H1 (cell line): ENCODE results near the gene NOL9. TPM values are rescaled to one million over a fixed set of nuclear protein-coding genes. Genes with fewer than 3 reads are reported as not detected.

Experiments
- BRCA1 ChIP-seq: IDR thresholded peaks from 2 replicates; pipeline ENCODE4 v1.6.1; 2012; ENCODE audit warnings: low read depth, low read length, improper control_type of control experiment
- CBX5 ChIP-seq: fragments of 300-800, 300-1000 bp; sonication (generic); IDR thresholded peaks from 2 replicates; pipeline ENCODE4 v1.7.1; 2016; ENCODE audit warnings: antibody characterized with exemption, low read length, low read depth
- CHD1 ChIP-seq: IDR thresholded peaks from 2 replicates; pipeline ENCODE4 v1.6.1; 2012; ENCODE audit warnings: low read depth, low read length, improper control_type of control experiment
- CHD2 ChIP-seq: IDR thresholded peaks from 2 replicates; pipeline ENCODE4 v1.6.1; 2012; ENCODE audit warnings: low read length, improper control_type of control experiment
- E2F6 ChIP-seq: IDR thresholded peaks from 2 replicates; pipeline ENCODE4 v1.6.1; 2012; ENCODE audit warnings: inconsistent platforms
- FOSL1 ChIP-seq: IDR thresholded peaks from 2 replicates; pipeline ENCODE4 v1.6.1; 2011; ENCODE audit warnings: mild to moderate bottlenecking, low read depth, low read length, moderate library complexity; ENCODE audit not compliant: insufficient read depth
- GTF2F1 ChIP-seq: IDR thresholded peaks from 2 replicates; pipeline ENCODE4 v1.6.1; 2012; ENCODE audit warnings: low read depth, low read length, improper control_type of control experiment, borderline replicate concordance
- KDM4A ChIP-seq: IDR thresholded peaks from one replicate; pipeline ENCODE4 v1.7.1; 2012; ENCODE audit warnings: low read depth, mild to moderate bottlenecking, moderate library complexity, low read length, inconsistent platforms; ENCODE audit not compliant: severe bottlenecking
- MAX ChIP-seq: IDR thresholded peaks from 2 replicates; pipeline ENCODE4 v1.6.1; 2012; ENCODE audit warnings: inconsistent platforms
- NRF1 ChIP-seq: IDR thresholded peaks from 2 replicates; pipeline ENCODE4 v1.6.1; 2011; ENCODE audit warnings: mild to moderate bottlenecking, low read depth, low read length, improper control_type of control experiment
- POU5F1 ChIP-seq: IDR thresholded peaks from 2 replicates; pipeline ENCODE4 v1.6.1; 2011; ENCODE audit warnings: low read depth, mild to moderate bottlenecking, low read length, moderate library complexity
- RAD21 ChIP-seq, 2 experiments: IDR thresholded peaks in 1 of 2; conservative IDR thresholded peaks in 1 of 2; 2 replicates each; pipeline ENCODE4 v1.6.1; 2011; ENCODE audit warnings: low read depth in 2 of 2, low read length in 2 of 2, improper control_type of control experiment in 1 of 2, inconsistent platforms in 1 of 2, mild to moderate bottlenecking in 1 of 2, moderate library complexity in 1 of 2
- SAP30 ChIP-seq: fragments of 300-600 bp; sonication (generic); IDR thresholded peaks from 2 replicates; pipeline ENCODE4 v1.7.1; 2012; ENCODE audit warnings: low read length, moderate library complexity, mild to moderate bottlenecking, inconsistent platforms; ENCODE audit not compliant: insufficient read depth, insufficient replicate concordance
- SIX5 ChIP-seq: IDR thresholded peaks from 2 replicates; pipeline ENCODE4 v1.6.1; 2011; ENCODE audit warnings: mild to moderate bottlenecking, low read depth, low read length
- SUZ12 ChIP-seq: fragments of 200-600 bp; sonication (generic); IDR thresholded peaks from 2 replicates; pipeline ENCODE4 v1.6.1; 2012; ENCODE audit warnings: mild to moderate bottlenecking, inconsistent platforms, low read length, moderate library complexity, mixed read lengths
- TAF7 ChIP-seq: optimal IDR thresholded peaks from 2 replicates; pipeline ENCODE3; 2011; ENCODE audit warnings: low read depth, mild to moderate bottlenecking, inconsistent platforms, low read length, moderate library complexity, borderline replicate concordance
- TCF12 ChIP-seq: IDR thresholded peaks from 2 replicates; pipeline ENCODE4 v1.6.1; 2011; ENCODE audit warnings: low read depth, mild to moderate bottlenecking, low read length
- TEAD4 ChIP-seq: IDR thresholded peaks from 2 replicates; pipeline ENCODE4 v1.6.1; 2012; ENCODE audit warnings: low read depth, low read length, inconsistent platforms, mixed read lengths
- polyA plus RNA-seq, 7 experiments: library from polyadenylated mRNA; depleted of rRNA in 3 of 7; stranded (reverse) in 5 of 7; unstranded in 2 of 7; fragments of >200 nt in 5 of 7; fragments of 200-250 nt in 2 of 7; gene quantifications; 1 replicate in 5 of 7; 2 replicates in 1 of 7; 4 replicates in 1 of 7; pipeline versions ENCODE4 v1.2.1 to v1.2.3, GENCODE V29; 2011 to 2013; ENCODE audit warnings: missing spikeins in 2 of 7, mixed read lengths in 2 of 7
- total RNA-seq: library from RNA; stranded (reverse); fragmentation: NEBNext Ultra II Directional; extraction: Animal tissue kit (Norgen Biotek cat#: 25700); gene quantifications from 2 replicates; pipeline ENCODE4 v1.2.1, GENCODE V29; 2021

NOL9 gene
- total and polyA plus RNA-seq, 2 of the 8 experiments (the other 6 are each of a cell fraction or from before 2014, with no cell fraction given): 17.1 to 38.1 TPM

- no peak for TF ChIP-seq TCF12
- TF ChIP-seq CBX5: no peak
- no peak for TF ChIP-seq TAF7
- no peak for TF ChIP-seq CHD2
- TF ChIP-seq NRF1: no peak
- no peak for TF ChIP-seq SAP30
- peak; percentile 27; the same call in 1 of the 2 replicates for TF ChIP-seq SUZ12
- TF ChIP-seq CHD1: no peak
- no peak for TF ChIP-seq GTF2F1
- no peak for TF ChIP-seq FOSL1
- TF ChIP-seq E2F6: peak; percentile 68; the same call in 1 of the 2 replicates
- TF ChIP-seq TEAD4: no peak
- TF ChIP-seq RAD21 (IDR thresholded peaks at IDR 0.05 in 1 of 2, conservative IDR thresholded peaks at IDR 0.05 in 1 of 2; ENCODE audit: low read depth in 2 of 2, low read length in 2 of 2): no peak
- peak; percentile 92 for TF ChIP-seq KDM4A
- peak; percentile 90 for TF ChIP-seq MAX
- no peak for TF ChIP-seq SIX5
- no peak for TF ChIP-seq BRCA1
- no peak for TF ChIP-seq POU5F1
Observed at GRCh38 chr1:6601923-6602668, 47.8 kb upstream of the NOL9 start (continued).
